GM12878 (cell line): ENCODE results near the gene RHOBTB1. TPM values are rescaled to one million over a fixed set of nuclear protein-coding genes. Genes with fewer than 3 reads are reported as not detected.

Source experiments
- ATAC-seq: fragments of 200-7000 bp; cut with Tn5 transposase; 3 replicates; pipeline ENCODE4 v1.9.1; 2020; ENCODE audit warnings: mild to moderate bottlenecking, moderate library complexity
- BruUV-seq: library from RNA; stranded (reverse); fragments of 400-500 nt; replicated peaks from 2 replicates; lab custom pipeline; 2021; lab: Mats Ljungman, UMichigan
- CTCF ChIA-PET: fragments of 300-600 bp; sonication (Branson Sonifier 250); formaldehyde crosslinking; extraction: SDS; loops from one replicate; lab custom pipeline; 2021; ENCODE audit warnings: inconsistent platforms; lab: Yijun Ruan, JAX
- POLR2A ChIA-PET: fragments of 350-600 bp; formaldehyde crosslinking; extraction: SDS; loops from one replicate; lab custom pipeline; 2021; ENCODE audit warnings: inconsistent platforms; lab: Charles Lee
- RAD21 ChIA-PET: fragments of 300-600 bp; sonication (Branson Sonifier 250); formaldehyde crosslinking; loops from one replicate; lab custom pipeline; 2023; ENCODE audit warnings: antibody characterized with exemption; ENCODE audit not compliant: unreplicated experiment; lab: Charles Lee
- SMC1A ChIA-PET: fragments of 300-600 bp; sonication (Branson Sonifier 250); formaldehyde crosslinking; loops from one replicate; lab custom pipeline; 2023; ENCODE audit not compliant: unreplicated experiment, uncharacterized antibody; lab: Charles Lee
- DNase-seq: peaks from one replicate; pipeline ENCODE4 v3.0.0-alpha.2; 2011; ENCODE audit warnings: low read depth, low spot score
- FAIRE-seq: peaks from 3 replicates; lab custom pipeline; 2011; peaks lifted over from hg19 to GRCh38; lab: Jason Lieb, UNC
- H2AFZ ChIP-seq: 2 replicates; pipeline ENCODE4 v1.6.0; 2011; ENCODE audit warnings: low read depth, low read length, control low read depth; ENCODE audit not compliant: control insufficient read depth
- H3K27ac ChIP-seq: 2 replicates; pipeline ENCODE4 v1.5.1; 2011; ENCODE audit warnings: control low read depth; ENCODE audit not compliant: control insufficient read depth, insufficient read depth
- H3K27me3 ChIP-seq, 2 experiments: replicated peaks in 1 of 2; 2 replicates each; pipeline versions ENCODE4 v1.6.0 to v1.6.1; 2011; ENCODE audit warnings: low read length in 1 of 2; ENCODE audit not compliant: control insufficient read depth in 2 of 2, insufficient read depth in 2 of 2
- H3K36me3 ChIP-seq, 2 experiments: 2 replicates each; pipeline ENCODE4 v1.5.1; 2011; ENCODE audit warnings: low read length in 1 of 2; ENCODE audit not compliant: control insufficient read depth in 2 of 2, insufficient read depth in 2 of 2
- H3K4me1 ChIP-seq: 2 replicates; pipeline ENCODE4 v1.6.1; 2011; ENCODE audit warnings: mild to moderate bottlenecking, low read length, moderate library complexity, mixed read lengths; ENCODE audit not compliant: control insufficient read depth, insufficient read depth
- H3K4me2 ChIP-seq: 2 replicates; pipeline ENCODE4 v1.6.0; 2011; ENCODE audit warnings: control low read depth; ENCODE audit not compliant: control insufficient read depth, insufficient read depth
- H3K4me3 ChIP-seq: fragments of 200-600 bp; sonication (generic); 2 replicates; pipeline ENCODE4 v1.5.1; 2016
- H3K79me2 ChIP-seq: 2 replicates; pipeline ENCODE4 v1.6.0; 2011; ENCODE audit warnings: low read length; ENCODE audit not compliant: control insufficient read depth, insufficient read depth
- H3K9ac ChIP-seq: 2 replicates; pipeline ENCODE4 v1.8.0; 2011; ENCODE audit warnings: low read length, control low read depth, mixed read lengths; ENCODE audit not compliant: control insufficient read depth, insufficient read depth
- H3K9me3 ChIP-seq: replicated peaks from 3 replicates; pipeline ENCODE4 v1.5.1; 2011; ENCODE audit warnings: mild to moderate bottlenecking, low read length; ENCODE audit not compliant: control insufficient read depth, insufficient read depth
- H4K20me1 ChIP-seq: 2 replicates; pipeline ENCODE4 v1.6.0; 2011; ENCODE audit not compliant: control insufficient read depth, insufficient read depth
- ASH2L ChIP-seq: fragments of 300-600, 200-600 bp; sonication (generic); IDR thresholded peaks from 2 replicates; pipeline ENCODE4 v1.6.1; 2017; ENCODE audit warnings: low read depth, mild to moderate bottlenecking, borderline replicate concordance
- MEF2A ChIP-seq: IDR thresholded peaks from 2 replicates; pipeline ENCODE4 v1.6.1; 2011; ENCODE audit warnings: low read depth, mild to moderate bottlenecking, low read length, moderate library complexity; ENCODE audit not compliant: insufficient read depth
- NFXL1 ChIP-seq: fragments of 450-650 bp; IDR thresholded peaks from 2 replicates; pipeline ENCODE4 v1.6.1; 2017; ENCODE audit warnings: antibody characterized with exemption, mild to moderate bottlenecking, borderline replicate concordance
- NFYB ChIP-seq: IDR thresholded peaks from 2 replicates; pipeline ENCODE4 v1.6.1; 2011; ENCODE audit warnings: low read depth, mild to moderate bottlenecking, low read length, improper control_type of control experiment, moderate library complexity; ENCODE audit not compliant: insufficient read depth
- PAX8 ChIP-seq: fragments of 450-650 bp; IDR thresholded peaks from 2 replicates; pipeline ENCODE4 v1.6.1; 2017; ENCODE audit warnings: mild to moderate bottlenecking, moderate library complexity
- RELA ChIP-seq: fragments of 450-650 bp; IDR thresholded peaks from 2 replicates; pipeline ENCODE4 v1.8.0; 2014; ENCODE audit warnings: borderline replicate concordance; ENCODE audit not compliant: partially characterized antibody
- SPI1 ChIP-seq: IDR thresholded peaks from 2 replicates; pipeline ENCODE4 v1.6.1; 2011; ENCODE audit warnings: low read depth, mild to moderate bottlenecking, low read length, moderate library complexity, borderline replicate concordance; ENCODE audit not compliant: insufficient read depth
- WGBS: methylation state at CpG from one replicate; pipeline ENCODE4 v1.1.6; 2016; ENCODE audit warnings: low lambda C conversion rate; ENCODE audit not compliant: insufficient replicate concordance, insufficient coverage; ENCODE audit errors: missing lambda C conversion rate; 5-methylcytosine and 5-hydroxymethylcytosine counted together
- in situ Hi-C: fragments of 300-500 bp; cut with MboI; formaldehyde crosslinking; loops from 9 replicates; pipeline ENCODE4 v1.14.3; 2018; ENCODE audit warnings: mixed read lengths
- intact Hi-C: fragments of 100-400 bp; cut with micrococcal nuclease; formaldehyde crosslinking; loops from one replicate; pipeline ENCODE4 v1.14.2; 2022; ENCODE audit not compliant: unreplicated experiment
- polyA plus RNA-seq, 11 experiments: library from polyadenylated mRNA; depleted of rRNA in 4 of 11; unstranded in 6 of 11; stranded (reverse) in 5 of 11; fragments of >200 nt; fragmentation: Nextera tagmentation in 4 of 11; fragmentation: Illumina TruSeq in 1 of 11; extraction: Ambion mirVana in 4 of 11; extraction: Trizol in 1 of 11; gene quantifications; 1 replicate in 1 of 11; 2 replicates in 10 of 11; pipeline versions ENCODE4 v1.2.1 to v1.2.3, GENCODE V29; 2011 to 2016; ENCODE audit warnings: inconsistent platforms in 2 of 11, missing spikeins in 2 of 11, low read depth in 1 of 11
- total RNA-seq, 4 experiments: library from RNA; depleted of rRNA in 3 of 4; stranded (reverse); fragments of >200 nt in 3 of 4; fragmentation: Illumina TruSeq in 1 of 4; extraction: Trizol in 1 of 4; gene quantifications; 2 replicates each; pipeline versions ENCODE4 v1.2.1 to v1.2.3, GENCODE V29; 2013 to 2021
- TF ChIP-seq, protein P1 (sequence below): IDR thresholded peaks from 2 replicates; pipeline ENCODE4 v1.6.1; 2012; ENCODE audit warnings: mild to moderate bottlenecking, low read depth, low read length
- TF ChIP-seq, protein P2 (sequence below): fragments of 450-650 bp; formaldehyde crosslinking; IDR thresholded peaks from 2 replicates; pipeline ENCODE4 v1.4.0; 2020; ENCODE audit warnings: mild to moderate bottlenecking, moderate library complexity

The RHOBTB1 gene
- total and polyA plus RNA-seq, 10 of the 15 experiments (the other 5 are each of a cell fraction or from before 2014, with no cell fraction given): not detected

DNA sequence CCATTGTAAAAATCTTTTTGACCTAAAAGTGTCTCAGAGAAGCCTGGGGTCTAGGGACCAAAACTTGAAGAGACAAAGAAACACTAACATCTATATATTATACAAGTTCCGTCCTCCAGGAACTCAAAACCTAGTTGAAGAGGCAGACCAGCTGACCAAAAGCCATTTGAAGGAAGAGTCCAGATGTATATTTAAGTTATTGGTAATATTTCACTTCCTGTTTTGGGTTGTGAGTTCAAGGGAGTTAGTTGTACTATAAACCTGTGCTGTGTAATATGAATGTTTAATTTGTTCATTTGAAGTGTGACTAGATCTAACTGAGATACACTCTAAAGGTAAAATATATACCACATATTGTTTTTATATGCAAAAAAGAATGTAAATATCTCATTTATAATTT is 120.7 kb downstream of the RHOBTB1 start:
- Histone ChIP-seq H3K27me3 (no peaks in the 10 kb centered on the region; a peak in 1 of 4 replicates), H3K4me2 (no peak overlapping the region), H3K27ac (no peak overlapping the region), H3K36me3 (no peaks in the 10 kb centered on the region), H3K79me2 (no peaks in the 10 kb centered on the region), H3K9me3 (no peaks in the 10 kb centered on the region), H2AFZ (no peak overlapping the region), H3K4me1 (no peaks in the 10 kb centered on the region), H4K20me1 (no peaks in the 10 kb centered on the region), H3K9ac (no peak overlapping the region), H3K4me3 (no peak overlapping the region)
- FAIRE-seq: no peak
- POLR2A ChIA-PET: no interaction called here
- TF ChIP-seq ASH2L: no peak
- peak; percentile 73 for TF ChIP-seq SPI1
- intact Hi-C loops (no loop called here), in situ Hi-C loops (loop anchor here (25.0 kb wide), 1 partner anchor 1014 kb away; no protein-coding TSS in a partner anchor)
- DNase-seq: no peak
- no peak for ATAC-seq
- RAD21 ChIA-PET: no interaction called here
- no TSS peak for BruUV-seq
- CTCF ChIA-PET: interaction anchor here (1.2 kb wide), 1 partner anchor 910 kb away, joined by 3 read pairs; no protein-coding TSS in a partner anchor
- 50% methylated on average over 1 of the region's 1 CpG for WGBS
- SMC1A ChIA-PET: interaction anchor here (0.8 to 1.4 kb wide), 4 partner anchors 9 to 909 kb away, joined by 3 read pairs; no protein-coding TSS in a partner anchor

DNA sequence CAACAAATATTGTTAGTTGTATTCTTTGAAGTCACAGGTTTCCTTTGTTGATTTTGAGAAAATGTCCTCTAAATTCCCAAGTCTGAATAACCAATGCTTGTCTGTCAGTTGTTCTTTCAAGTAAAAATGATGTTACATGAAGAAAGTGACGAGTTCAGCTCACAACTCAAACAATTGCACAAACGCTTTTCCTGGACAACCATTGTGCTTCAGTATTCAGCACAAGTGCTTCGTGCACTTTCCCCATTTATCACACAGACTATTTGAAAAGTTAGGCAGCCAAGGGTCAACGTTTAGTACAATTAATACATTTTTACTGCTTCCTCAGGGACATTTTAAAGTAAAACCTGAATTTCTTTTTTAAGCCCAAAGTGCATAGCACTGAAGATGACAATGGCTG is 121.2 kb downstream of the RHOBTB1 start:
- H4K20me1 ChIP-seq: no peaks in the 10 kb centered on the region
- no peak overlapping the region for H2AFZ ChIP-seq
- RAD21 ChIA-PET: no interaction called here
- POLR2A ChIA-PET: no interaction called here
- SMC1A ChIA-PET: interaction anchor here (0.8 to 1.2 kb wide), 2 partner anchors 86 to 910 kb away, joined by 3 read pairs; no protein-coding TSS in a partner anchor
- H3K27ac ChIP-seq: no peak overlapping the region
- H3K4me1 ChIP-seq: no peaks in the 10 kb centered on the region
- WGBS: 21% methylated on average over 4 of the region's 4 CpGs
- H3K4me2 ChIP-seq: no peak overlapping the region
- in situ Hi-C loops: loop anchor here (25.0 kb wide), 1 partner anchor 1014 kb away; no protein-coding TSS in a partner anchor
- no peak for DNase-seq
- CTCF ChIA-PET: interaction anchor here (1.2 kb wide), 1 partner anchor 910 kb away, joined by 3 read pairs; no protein-coding TSS in a partner anchor
- FAIRE-seq: no peak
- no peak overlapping the region for H3K4me3 ChIP-seq
- no peaks in the 10 kb centered on the region for H3K36me3 ChIP-seq
- no peak overlapping the region for H3K9ac ChIP-seq
- H3K79me2 ChIP-seq: no peaks in the 10 kb centered on the region
- intact Hi-C loops: no loop called here
- no TSS peak for BruUV-seq
- H3K9me3 ChIP-seq: no peaks in the 10 kb centered on the region
- no peak for ATAC-seq
- no peaks in the 10 kb centered on the region; a peak in 1 of 4 replicates for H3K27me3 ChIP-seq
- TF ChIP-seq NFYB: no peak
- no peak for TF ChIP-seq MEF2A
- no peak for TF ChIP-seq NFXL1
- no peak for TF ChIP-seq RELA
- TF ChIP-seq, protein P1, sequence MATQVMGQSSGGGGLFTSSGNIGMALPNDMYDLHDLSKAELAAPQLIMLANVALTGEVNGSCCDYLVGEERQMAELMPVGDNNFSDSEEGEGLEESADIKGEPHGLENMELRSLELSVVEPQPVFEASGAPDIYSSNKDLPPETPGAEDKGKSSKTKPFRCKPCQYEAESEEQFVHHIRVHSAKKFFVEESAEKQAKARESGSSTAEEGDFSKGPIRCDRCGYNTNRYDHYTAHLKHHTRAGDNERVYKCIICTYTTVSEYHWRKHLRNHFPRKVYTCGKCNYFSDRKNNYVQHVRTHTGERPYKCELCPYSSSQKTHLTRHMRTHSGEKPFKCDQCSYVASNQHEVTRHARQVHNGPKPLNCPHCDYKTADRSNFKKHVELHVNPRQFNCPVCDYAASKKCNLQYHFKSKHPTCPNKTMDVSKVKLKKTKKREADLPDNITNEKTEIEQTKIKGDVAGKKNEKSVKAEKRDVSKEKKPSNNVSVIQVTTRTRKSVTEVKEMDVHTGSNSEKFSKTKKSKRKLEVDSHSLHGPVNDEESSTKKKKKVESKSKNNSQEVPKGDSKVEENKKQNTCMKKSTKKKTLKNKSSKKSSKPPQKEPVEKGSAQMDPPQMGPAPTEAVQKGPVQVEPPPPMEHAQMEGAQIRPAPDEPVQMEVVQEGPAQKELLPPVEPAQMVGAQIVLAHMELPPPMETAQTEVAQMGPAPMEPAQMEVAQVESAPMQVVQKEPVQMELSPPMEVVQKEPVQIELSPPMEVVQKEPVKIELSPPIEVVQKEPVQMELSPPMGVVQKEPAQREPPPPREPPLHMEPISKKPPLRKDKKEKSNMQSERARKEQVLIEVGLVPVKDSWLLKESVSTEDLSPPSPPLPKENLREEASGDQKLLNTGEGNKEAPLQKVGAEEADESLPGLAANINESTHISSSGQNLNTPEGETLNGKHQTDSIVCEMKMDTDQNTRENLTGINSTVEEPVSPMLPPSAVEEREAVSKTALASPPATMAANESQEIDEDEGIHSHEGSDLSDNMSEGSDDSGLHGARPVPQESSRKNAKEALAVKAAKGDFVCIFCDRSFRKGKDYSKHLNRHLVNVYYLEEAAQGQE: no peak
- TF ChIP-seq, protein P2, sequence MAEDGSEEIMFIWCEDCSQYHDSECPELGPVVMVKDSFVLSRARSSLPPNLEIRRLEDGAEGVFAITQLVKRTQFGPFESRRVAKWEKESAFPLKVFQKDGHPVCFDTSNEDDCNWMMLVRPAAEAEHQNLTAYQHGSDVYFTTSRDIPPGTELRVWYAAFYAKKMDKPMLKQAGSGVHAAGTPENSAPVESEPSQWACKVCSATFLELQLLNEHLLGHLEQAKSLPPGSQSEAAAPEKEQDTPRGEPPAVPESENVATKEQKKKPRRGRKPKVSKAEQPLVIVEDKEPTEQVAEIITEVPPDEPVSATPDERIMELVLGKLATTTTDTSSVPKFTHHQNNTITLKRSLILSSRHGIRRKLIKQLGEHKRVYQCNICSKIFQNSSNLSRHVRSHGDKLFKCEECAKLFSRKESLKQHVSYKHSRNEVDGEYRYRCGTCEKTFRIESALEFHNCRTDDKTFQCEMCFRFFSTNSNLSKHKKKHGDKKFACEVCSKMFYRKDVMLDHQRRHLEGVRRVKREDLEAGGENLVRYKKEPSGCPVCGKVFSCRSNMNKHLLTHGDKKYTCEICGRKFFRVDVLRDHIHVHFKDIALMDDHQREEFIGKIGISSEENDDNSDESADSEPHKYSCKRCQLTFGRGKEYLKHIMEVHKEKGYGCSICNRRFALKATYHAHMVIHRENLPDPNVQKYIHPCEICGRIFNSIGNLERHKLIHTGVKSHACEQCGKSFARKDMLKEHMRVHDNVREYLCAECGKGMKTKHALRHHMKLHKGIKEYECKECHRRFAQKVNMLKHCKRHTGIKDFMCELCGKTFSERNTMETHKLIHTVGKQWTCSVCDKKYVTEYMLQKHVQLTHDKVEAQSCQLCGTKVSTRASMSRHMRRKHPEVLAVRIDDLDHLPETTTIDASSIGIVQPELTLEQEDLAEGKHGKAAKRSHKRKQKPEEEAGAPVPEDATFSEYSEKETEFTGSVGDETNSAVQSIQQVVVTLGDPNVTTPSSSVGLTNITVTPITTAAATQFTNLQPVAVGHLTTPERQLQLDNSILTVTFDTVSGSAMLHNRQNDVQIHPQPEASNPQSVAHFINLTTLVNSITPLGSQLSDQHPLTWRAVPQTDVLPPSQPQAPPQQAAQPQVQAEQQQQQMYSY (CRISPR knock-in tag): no peak
- TF ChIP-seq PAX8: no peak
